Mucosa of descending colon (tissue), 3 donors: ENCODE measurements around the gene APEH. TPM values are rescaled to one million over a fixed set of nuclear protein-coding genes. Genes with fewer than 3 reads are reported as not detected.

Experiments used
- ATAC-seq: fragments of 200-7000 bp; cut with Tn5 transposase; one replicate; pipeline ENCODE4 v1.9.1; 2020; ENCODE audit warnings: mild to moderate bottlenecking, moderate library complexity
- DNase-seq, 3 donors: peaks; one replicate each; pipeline ENCODE4 v3.0.0-alpha.2; 2020
- H3K36me3 ChIP-seq: fragments of 200-600 bp; one replicate; pipeline ENCODE4 v1.8.0; 2021; ENCODE audit warnings: low read depth, mild to moderate bottlenecking
- H3K4me1 ChIP-seq: fragments of 200-600 bp; one replicate; pipeline ENCODE4 v1.8.0; 2021; ENCODE audit warnings: low read depth, mild to moderate bottlenecking
- H3K4me3 ChIP-seq: fragments of 200-600 bp; one replicate; pipeline ENCODE4 v1.8.0; 2021; ENCODE audit warnings: mild to moderate bottlenecking
- H3K9me3 ChIP-seq: fragments of 200-600 bp; one replicate; pipeline ENCODE4 v1.8.0; 2021; ENCODE audit warnings: mild to moderate bottlenecking
- intact Hi-C, 2 donors: fragments of 100-400 bp; cut with DNase I in 1 of 2; cut with micrococcal nuclease in 1 of 2; formaldehyde crosslinking; loops; one replicate each; pipeline versions ENCODE4 v1.11.0 to v1.11.1; 2022; cut with DNase I, micrococcal nuclease
- total RNA-seq, 3 donors: library from RNA; stranded (reverse); fragmentation: NEBNext Ultra II Directional in 2 of 3; extraction: Animal tissue kit (Norgen Biotek cat#: 25700) in 2 of 3; gene quantifications; one replicate each; pipeline versions ENCODE4 v1.2.1 to v1.2.4, GENCODE V29; 2021 to 2023
- TF ChIP-seq, protein P1 (sequence below): fragments of 200-600 bp; IDR thresholded peaks from one replicate; pipeline ENCODE4 v1.8.0; 2022; ENCODE audit warnings: antibody characterized with exemption, mild to moderate bottlenecking
- donor health status: DM: no; HTN: no; CAD: no; lungs with moderate emphysema.
- donor health status: DM: no; HTN: no; CAD: no.
- donor health status: DM: no; HTN: yes; CAD: no.

The APEH gene
- total RNA-seq, 3 donors from 2014 or later = 110 to 176 (median 142) TPM

DNA sequence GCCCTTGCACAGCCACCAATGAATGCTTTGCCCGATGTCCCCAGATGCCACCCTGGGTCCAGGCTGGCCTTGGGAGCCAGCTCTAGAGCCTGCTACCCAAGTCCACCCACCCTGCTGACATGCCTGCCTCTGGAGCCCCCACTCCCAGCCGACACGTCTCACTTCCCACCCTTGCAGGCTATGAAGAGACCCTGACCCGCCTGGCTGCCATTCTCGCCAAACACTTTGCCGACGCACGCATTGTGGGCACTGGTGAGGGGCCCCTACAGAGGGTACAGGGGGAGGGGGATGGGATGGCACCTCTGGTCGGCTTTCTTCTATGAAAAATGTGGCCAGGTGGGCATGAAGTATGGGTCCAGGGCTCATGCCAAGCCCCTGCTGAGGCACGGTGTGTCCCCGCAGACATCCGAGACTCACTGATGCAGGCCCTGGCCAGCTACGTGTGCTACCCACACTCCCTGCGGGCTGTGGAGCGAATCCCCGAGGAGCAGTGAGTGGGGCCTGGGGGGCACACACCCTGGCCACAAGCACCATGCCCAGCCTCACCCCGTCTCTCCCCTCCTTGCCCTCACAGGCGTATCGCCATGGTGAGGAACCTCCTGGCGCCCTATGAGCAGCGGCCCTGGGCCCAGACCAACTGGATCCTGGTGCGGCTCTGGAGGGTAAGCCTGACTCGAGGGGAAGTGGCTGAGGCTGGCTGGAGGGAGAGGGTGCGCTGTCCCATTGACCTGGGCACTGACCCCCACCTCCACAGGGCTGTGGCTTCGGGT is 39.4 kb downstream of the APEH start:
- no peak for ATAC-seq
- Histone ChIP-seq H3K36me3 (no peaks in the 10 kb centered on the region), H3K4me3 (no peak overlapping the region), H3K9me3 (no peaks in the 10 kb centered on the region), H3K4me1 (peaks cover 4% of the 10 kb centered on the region)
- TF ChIP-seq, protein P1, sequence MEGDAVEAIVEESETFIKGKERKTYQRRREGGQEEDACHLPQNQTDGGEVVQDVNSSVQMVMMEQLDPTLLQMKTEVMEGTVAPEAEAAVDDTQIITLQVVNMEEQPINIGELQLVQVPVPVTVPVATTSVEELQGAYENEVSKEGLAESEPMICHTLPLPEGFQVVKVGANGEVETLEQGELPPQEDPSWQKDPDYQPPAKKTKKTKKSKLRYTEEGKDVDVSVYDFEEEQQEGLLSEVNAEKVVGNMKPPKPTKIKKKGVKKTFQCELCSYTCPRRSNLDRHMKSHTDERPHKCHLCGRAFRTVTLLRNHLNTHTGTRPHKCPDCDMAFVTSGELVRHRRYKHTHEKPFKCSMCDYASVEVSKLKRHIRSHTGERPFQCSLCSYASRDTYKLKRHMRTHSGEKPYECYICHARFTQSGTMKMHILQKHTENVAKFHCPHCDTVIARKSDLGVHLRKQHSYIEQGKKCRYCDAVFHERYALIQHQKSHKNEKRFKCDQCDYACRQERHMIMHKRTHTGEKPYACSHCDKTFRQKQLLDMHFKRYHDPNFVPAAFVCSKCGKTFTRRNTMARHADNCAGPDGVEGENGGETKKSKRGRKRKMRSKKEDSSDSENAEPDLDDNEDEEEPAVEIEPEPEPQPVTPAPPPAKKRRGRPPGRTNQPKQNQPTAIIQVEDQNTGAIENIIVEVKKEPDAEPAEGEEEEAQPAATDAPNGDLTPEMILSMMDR = no peak
- intact Hi-C loops = no loop called here
- no peak for DNase-seq

DNA sequence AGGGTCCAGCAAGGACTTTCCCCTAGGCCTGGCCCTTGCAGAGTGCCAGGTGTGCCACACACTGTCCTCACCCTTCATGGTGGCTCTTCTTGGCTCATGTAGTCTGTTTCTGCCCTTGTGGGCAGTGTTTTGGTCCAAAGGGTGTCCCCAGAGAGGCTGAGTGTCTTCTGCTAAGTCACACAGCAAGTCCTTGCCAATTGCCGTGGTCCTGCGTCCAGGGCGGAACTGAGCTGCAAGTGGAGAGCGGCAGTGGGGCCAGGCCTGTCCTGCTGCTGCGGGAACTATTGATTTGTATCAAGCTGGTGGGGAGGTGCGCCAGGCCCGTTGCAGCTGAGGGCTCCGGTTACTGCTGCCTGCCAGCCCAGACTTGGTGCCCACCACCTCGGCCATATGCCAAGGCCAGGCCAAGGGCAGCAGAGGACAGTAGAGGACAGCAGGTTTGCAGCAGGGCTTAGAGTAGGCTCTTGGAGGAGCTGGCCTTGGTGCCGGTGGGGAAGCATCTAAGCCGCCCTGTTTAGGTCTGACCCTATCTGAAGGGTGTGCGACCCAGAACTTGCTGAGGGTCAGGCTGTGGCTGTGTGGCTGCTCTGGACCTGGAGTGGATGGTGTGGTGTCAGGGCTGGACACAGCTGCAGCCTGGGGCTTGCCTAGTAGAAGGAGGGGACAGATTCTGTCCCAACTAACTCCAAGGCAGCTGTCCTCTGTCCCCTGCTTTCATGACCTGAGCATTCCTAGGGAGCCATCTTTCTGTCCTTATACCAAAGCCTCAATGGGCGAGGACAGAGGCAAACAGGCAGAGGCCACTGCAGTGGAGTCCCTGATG is 40.8 kb downstream of the APEH start:
- intact Hi-C loops = no loop called here
- no peaks in the 10 kb centered on the region for H3K36me3 ChIP-seq
- no peaks in the 10 kb centered on the region for H3K9me3 ChIP-seq
- ATAC-seq (no peak), DNase-seq (no peak)
- TF ChIP-seq, protein P1 = no peak
- peaks cover 15% of the 10 kb centered on the region for H3K4me1 ChIP-seq
- no peak overlapping the region for H3K4me3 ChIP-seq

DNA sequence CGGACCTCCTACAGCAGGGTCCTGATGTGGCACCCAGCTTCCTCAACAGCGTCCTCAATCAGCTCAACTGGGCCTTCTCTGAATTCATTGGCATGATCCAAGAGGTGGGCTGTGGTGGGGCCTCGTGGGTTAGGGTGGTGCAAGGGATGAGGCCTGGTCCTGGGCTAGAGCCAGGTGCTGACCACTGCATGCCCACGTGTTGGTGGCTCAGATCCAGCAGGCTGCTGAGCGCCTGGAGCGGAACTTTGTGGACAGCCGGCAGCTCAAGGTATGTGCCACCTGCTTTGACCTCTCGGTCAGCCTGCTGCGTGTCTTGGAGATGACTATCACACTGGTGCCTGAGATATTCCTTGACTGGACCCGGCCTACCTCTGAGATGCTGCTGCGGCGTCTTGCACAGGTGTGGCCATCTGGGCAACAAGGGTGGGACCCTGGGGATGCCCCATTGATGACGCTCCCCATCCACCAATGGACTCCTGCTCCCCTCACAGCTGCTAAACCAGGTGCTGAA is 41.5 kb downstream of the APEH start:
- Histone ChIP-seq H3K4me1 (peaks cover 19% of the 10 kb centered on the region), H3K9me3 (no peaks in the 10 kb centered on the region), H3K36me3 (no peaks in the 10 kb centered on the region), H3K4me3 (no peak overlapping the region)
- TF ChIP-seq, protein P1 = no peak
- ATAC-seq = no peak
- no peak for DNase-seq
- intact Hi-C loops = no loop called here

DNA sequence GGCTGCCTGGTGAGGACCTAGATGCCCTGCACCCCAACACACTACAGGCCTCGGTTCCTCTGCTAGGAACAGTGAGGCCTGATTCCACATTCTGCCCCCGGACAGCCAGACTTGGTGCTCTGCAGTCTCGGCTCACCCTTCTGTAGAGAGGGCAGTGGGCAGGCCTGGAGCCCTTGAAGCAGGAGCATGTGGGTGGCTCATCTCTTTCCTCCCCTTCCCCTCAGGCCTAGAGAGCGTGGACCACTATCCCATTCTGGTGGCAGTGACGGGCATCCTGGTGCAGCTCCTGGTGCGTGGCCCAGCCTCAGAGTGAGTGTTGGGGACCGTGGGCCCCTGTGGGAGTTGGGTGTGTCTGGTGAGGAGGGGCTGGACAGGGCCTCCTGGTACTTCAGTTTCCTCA is 42.0 kb downstream of the APEH start:
- Histone ChIP-seq H3K4me3 (no peak overlapping the region), H3K36me3 (no peaks in the 10 kb centered on the region), H3K4me1 (peaks cover 19% of the 10 kb centered on the region), H3K9me3 (no peaks in the 10 kb centered on the region)
- intact Hi-C loops = no loop called here
- no peak for ATAC-seq
- no peak for DNase-seq
- TF ChIP-seq, protein P1 = no peak

DNA sequence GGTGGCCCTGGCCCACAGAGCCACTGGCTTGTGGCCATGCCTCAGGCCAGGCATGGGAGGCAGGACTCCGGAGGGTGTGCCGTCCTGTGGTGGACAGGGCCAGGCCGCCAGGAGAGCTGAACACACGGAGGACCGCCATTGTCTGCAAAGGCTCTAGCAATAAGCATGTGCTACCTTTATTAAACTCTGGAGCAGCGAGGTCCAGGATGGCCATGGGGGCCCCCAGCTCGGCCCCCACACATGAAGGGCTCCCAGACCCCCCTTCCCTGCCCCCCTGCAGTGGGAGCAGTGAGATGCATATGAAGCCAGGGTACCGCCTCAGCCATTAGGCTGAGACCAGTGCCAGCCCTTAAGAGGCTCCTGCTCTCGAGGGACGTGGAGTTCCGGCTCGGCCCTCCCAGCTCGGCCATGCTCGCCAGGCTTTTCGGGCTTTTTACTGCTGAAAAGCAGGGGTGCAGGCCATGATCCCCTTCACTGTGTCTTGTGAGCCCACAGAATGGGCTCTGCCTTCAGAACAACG is 42.6 kb downstream of the APEH start:
- TF ChIP-seq, protein P1 = no peak
- ATAC-seq (no peak), DNase-seq (no peak)
- Histone ChIP-seq H3K4me1 (peaks cover 19% of the 10 kb centered on the region), H3K4me3 (no peak overlapping the region), H3K36me3 (no peaks in the 10 kb centered on the region), H3K9me3 (no peaks in the 10 kb centered on the region)
- intact Hi-C loops = no loop called here
